Adrenal gland (tissue), 12 donors: ENCODE measurements around the gene ZFP36L1. TPM values are rescaled to one million over a fixed set of nuclear protein-coding genes. Genes with fewer than 3 reads are reported as not detected.
A peak's percentile ranks its signal among the peaks of the same experiment; 100 is the strongest.

Source experiments
- DNase-seq, 7 donors: peaks; one replicate each; pipeline ENCODE4 v3.0.0-alpha.2; 2019 to 2020
- H3K27ac ChIP-seq, 5 donors: fragments of 200-600 bp; sonication (generic) in 4 of 5; 1 replicate in 3 of 5; 2 replicates in 2 of 5; pipeline versions ENCODE4 v1.5.1 to v1.8.0; 2016 to 2020; ENCODE audit warnings: mild to moderate bottlenecking in 1 of 5
- H3K27me3 ChIP-seq: fragments of 200-600 bp; 2 replicates; pipeline ENCODE4 v1.8.0; 2021
- H3K36me3 ChIP-seq, 2 donors: fragments of 200-600 bp; replicated peaks in 1 of 2; 1 replicate in 1 of 2; 2 replicates in 1 of 2; pipeline versions ENCODE4 v1.5.1 to v1.8.0; 2018 to 2022
- H3K4me1 ChIP-seq, 2 donors: fragments of 200-600 bp; replicated peaks in 1 of 2; 1 replicate in 1 of 2; 2 replicates in 1 of 2; pipeline versions ENCODE4 v1.5.1 to v1.8.0; 2018 to 2021
- H3K4me3 ChIP-seq, 4 donors: fragments of 200-600 bp; sonication (generic) in 3 of 4; one replicate each; pipeline ENCODE4 v1.5.1; 2016 to 2018
- H3K9me3 ChIP-seq, 3 donors: fragments of 200-600 bp; sonication (generic) in 1 of 3; replicated peaks in 1 of 3; 1 replicate in 2 of 3; 2 replicates in 1 of 3; pipeline versions ENCODE4 v1.5.1 to v1.8.0; 2016 to 2021
- CTCF ChIP-seq, 6 experiments: fragments of 450-650 bp in 4 of 6; fragments of 200-600 bp in 2 of 6; sonication (generic) in 1 of 6; IDR thresholded peaks; 1 replicate in 5 of 6; 2 replicates in 1 of 6; pipeline versions ENCODE4 v1.5.1 to v1.8.0; 2016 to 2021; ENCODE audit warnings: antibody characterized with exemption in 6 of 6, mild to moderate bottlenecking in 2 of 6, moderate library complexity in 1 of 6
- POLR2A ChIP-seq, 2 donors: fragments of 450-650 bp; IDR thresholded peaks; one replicate each; pipeline ENCODE4 v1.6.1; 2017; ENCODE audit warnings: antibody characterized with exemption in 2 of 2, mild to moderate bottlenecking in 2 of 2, moderate library complexity in 1 of 2
- WGBS, 4 donors: extraction: QIAGEN DNeasy Blood & Tissue Kit in 2 of 4; methylation state at CpG; one replicate each; pipeline versions ENCODE4 v1.1.5 to v1.1.7; 2013 to 2017; 5-methylcytosine and 5-hydroxymethylcytosine counted together
- intact Hi-C, 2 donors: fragments of 100-400 bp; cut with DNase I; formaldehyde crosslinking; loops; one replicate each; pipeline versions ENCODE4 v1.14.1 to v1.15.0; 2022 to 2023
- polyA plus RNA-seq, 3 donors: library from polyadenylated mRNA; stranded (reverse); fragments of 200-250 nt in 2 of 3; fragments of 350-450 nt in 1 of 3; fragmentation: Illumina TruSeq in 1 of 3; extraction: RNeasy Lipid Tissue Mini Kit (QIAGEN cat#74804) in 1 of 3; gene quantifications; one replicate each; pipeline ENCODE4 v1.2.3, GENCODE V29; 2013 to 2014
- total RNA-seq, 9 donors: library from RNA; depleted of rRNA in 4 of 9; stranded (reverse); fragments of >200 nt in 4 of 9; fragments of 120-200 nt in 1 of 9; fragmentation: NEBNext Ultra II Directional in 1 of 9; extraction: Animal tissue kit (Norgen Biotek cat#: 25700) in 1 of 9; gene quantifications; one replicate each; pipeline versions ENCODE4 v1.1.0 to v1.2.4, GENCODE V29; 2013 to 2023
- donor health status: healthy with polysubstance abuse.
- donor health status: Bipolar disorder and iron deficiency.
- donor health status: DM: yes; HTN: yes; CAD: no.
- donor health status: DM: no; HTN: no; CAD: no.
- donor health status: DM: no; HTN: no; CAD: no.
- donor health status: DM: yes; HTN: yes; CAD: no.

Gene ZFP36L1
- total and polyA plus RNA-seq, 12 donors, result 25.5 to 332 (median 133) TPM

- TF ChIP-seq CTCF (IDR thresholded peaks at IDR 0.05) (no peak), POLR2A (IDR thresholded peaks at IDR 0.05) (peak; percentile 63 to 92)
- H3K4me1 ChIP-seq, result peaks cover 10 to 29% of the 10 kb centered on the region in 2 donors
Measured at GRCh38 chr14:68794130-68794850, 1.4 kb upstream of the ZFP36L1 start.

GRCh38 chr14:68793734-68794129, 865 bp upstream of the ZFP36L1 start:
- Histone ChIP-seq H3K36me3 (peaks cover 0 to 20% of the 10 kb centered on the region in 2 donors), H3K27ac (peak overlapping the region; percentile 100), H3K9me3 (no peaks in the 10 kb centered on the region), H3K4me1 (peaks cover 13 to 35% of the 10 kb centered on the region in 2 donors), H3K27me3 (no peaks in the 10 kb centered on the region), H3K4me3 (peak overlapping the region in 3 of 4 donors; percentile 65 to 92 (median 71))
- TF ChIP-seq POLR2A (IDR thresholded peaks at IDR 0.05) (no peak), CTCF (IDR thresholded peaks at IDR 0.05) (no peak)
- WGBS, 4 donors, result 0 to 1% (median 0%) methylated on average over 26 to 33 of the region's 33 CpGs
- no peak for DNase-seq
- intact Hi-C loops, result no loop called here

More at GRCh38 chr14:68794130-68794850, 1.4 kb upstream of the ZFP36L1 start:
- Histone ChIP-seq H3K36me3 (peaks cover 0 to 14% of the 10 kb centered on the region in 2 donors), H3K27me3 (no peaks in the 10 kb centered on the region), H3K27ac (peak overlapping the region; percentile 100), H3K9me3 (no peaks in the 10 kb centered on the region), H3K4me3 (peak overlapping the region in 3 of 4 donors; percentile 65 to 92 (median 71))
- DNase-seq, result peak; percentile 86 to 96 (median 94)
- intact Hi-C loops, result no loop called here
- WGBS, 4 donors, result 1 to 2% (median 1%) methylated on average over 25 to 41 of the region's 41 CpGs

GRCh38 chr14:68792678-68792978, 239 bp downstream of the ZFP36L1 start:
- H3K27ac ChIP-seq, result peak overlapping the region; percentile 82 to 100 (median 100)
- H3K36me3 ChIP-seq, result peaks cover 0 to 29% of the 10 kb centered on the region in 2 donors
- H3K9me3 ChIP-seq, result no peaks in the 10 kb centered on the region
- intact Hi-C loops, result no loop called here
- 0 to 1% (median 0%) methylated on average over 11 to 13 of the region's 13 CpGs for WGBS, 4 donors
- H3K4me1 ChIP-seq, result peaks cover 13 to 45% of the 10 kb centered on the region in 2 donors
- no peaks in the 10 kb centered on the region for H3K27me3 ChIP-seq
- DNase-seq, result no peak
- TF ChIP-seq POLR2A (IDR thresholded peaks at IDR 0.05) (no peak), CTCF (IDR thresholded peaks at IDR 0.05) (no peak)
- peak overlapping the region; percentile 46 to 92 (median 68) for H3K4me3 ChIP-seq

GRCh38 chr14:68791902-68792677, 777 bp downstream of the ZFP36L1 start:
- Histone ChIP-seq H3K27me3 (no peaks in the 10 kb centered on the region), H3K9me3 (no peaks in the 10 kb centered on the region), H3K4me1 (peaks cover 13 to 50% of the 10 kb centered on the region in 2 donors), H3K36me3 (peaks cover 0 to 35% of the 10 kb centered on the region in 2 donors), H3K4me3 (peak overlapping the region; percentile 46 to 92 (median 68)), H3K27ac (peak overlapping the region; percentile 82 to 100 (median 100))
- TF ChIP-seq CTCF (IDR thresholded peaks at IDR 0.05), result no peak
- TF ChIP-seq POLR2A (IDR thresholded peaks at IDR 0.05), result no peak
- peak; percentile 33 to 70 (median 49) for DNase-seq
- 0 to 1% (median 1%) methylated on average over 21 to 33 of the region's 33 CpGs for WGBS, 4 donors
- intact Hi-C loops, result no loop called here
